NOMO-1 treated with DMSO at 0.1 percent for 48 hours (cell line): ENCODE data around the gene GPR3.
"Not testable (repeated sequence)": the region's sequence is repeated elsewhere in the genome, so short reads cannot be mapped to it uniquely, and the experiment has no call there.

Experiments used
- DNase-seq: peaks from one replicate; lab custom pipeline; 2025; ENCODE audit not compliant: unreplicated experiment; lab: John Stamatoyannopoulos, UW

The GPR3 gene

GRCh38 chr1:27377760-27378495 is 14.5 kb upstream of the GPR3 start:
- DNase-seq: no peak

GRCh38 chr1:27379564-27380122 is 12.8 kb upstream of the GPR3 start:
- no peak for DNase-seq

DNA sequence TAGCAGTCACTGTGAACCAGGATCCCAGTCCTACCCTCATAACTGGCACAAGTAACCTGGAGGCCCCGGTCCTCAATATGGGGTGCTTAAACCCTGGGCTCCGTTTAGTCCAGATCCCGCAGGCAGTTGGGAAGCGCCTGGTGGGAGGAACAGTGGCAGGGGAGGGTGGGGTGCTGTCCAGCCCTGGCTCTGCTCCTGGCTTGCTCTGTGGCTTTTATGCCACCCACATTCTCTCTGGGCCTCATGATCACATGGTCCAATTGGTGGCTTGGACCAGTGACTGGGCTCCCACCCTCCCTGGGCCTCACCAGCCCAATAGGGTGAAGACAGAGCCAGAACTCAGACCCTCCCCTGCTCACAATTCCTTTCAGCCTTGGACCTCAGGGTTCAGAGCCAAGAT is 12.2 kb upstream of the GPR3 start:
- DNase-seq: no peak

DNA sequence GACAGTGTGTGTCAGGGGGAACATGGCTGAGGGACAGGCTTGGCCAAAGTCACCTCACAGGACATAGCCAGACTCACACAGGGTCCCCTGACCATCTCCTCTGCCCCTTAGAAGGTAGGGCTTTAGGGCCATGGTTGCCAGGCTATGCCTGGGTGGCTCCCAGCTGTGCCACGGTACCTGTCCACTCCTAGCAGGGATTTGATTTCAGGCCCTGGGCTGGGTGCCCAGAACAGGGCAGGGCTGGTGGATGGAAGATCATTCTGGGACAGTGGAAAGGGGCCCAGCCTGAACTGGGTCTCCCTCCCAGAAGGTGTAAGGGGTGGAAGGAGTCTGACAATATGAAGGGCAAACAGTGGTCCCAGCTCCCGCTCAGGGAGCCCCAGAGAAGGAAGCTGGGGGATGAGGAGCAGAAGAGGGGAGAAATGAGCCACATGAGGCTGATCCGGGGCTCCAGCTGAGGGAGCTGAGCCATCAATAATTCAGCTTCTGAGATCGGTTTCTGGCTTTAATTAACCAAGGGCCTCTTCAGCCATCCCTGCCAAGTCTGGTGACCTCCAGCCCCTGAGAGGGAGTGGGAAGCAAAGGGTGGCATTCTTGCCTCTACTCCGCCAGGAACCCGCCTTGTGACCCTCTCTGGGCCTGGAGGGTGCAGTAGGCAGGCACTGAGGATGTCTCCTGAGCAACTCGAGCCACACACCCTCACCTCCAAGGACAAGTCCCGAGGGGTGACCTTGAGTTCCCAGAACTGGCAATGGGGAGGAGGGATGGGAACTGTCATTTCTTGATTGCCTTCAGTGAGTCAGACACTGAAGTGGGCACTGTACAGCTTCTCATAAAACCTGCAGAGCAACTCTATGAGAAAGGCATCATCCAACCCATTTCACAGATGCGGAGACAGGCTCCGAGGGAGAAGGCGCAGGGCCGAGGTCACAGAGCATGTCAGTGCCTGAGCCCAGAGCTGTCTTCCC is 11.4 kb upstream of the GPR3 start:
- no peak for DNase-seq

GRCh38 chr1:27381969-27382762 is 10.3 kb upstream of the GPR3 start:
- no peak for DNase-seq

DNA sequence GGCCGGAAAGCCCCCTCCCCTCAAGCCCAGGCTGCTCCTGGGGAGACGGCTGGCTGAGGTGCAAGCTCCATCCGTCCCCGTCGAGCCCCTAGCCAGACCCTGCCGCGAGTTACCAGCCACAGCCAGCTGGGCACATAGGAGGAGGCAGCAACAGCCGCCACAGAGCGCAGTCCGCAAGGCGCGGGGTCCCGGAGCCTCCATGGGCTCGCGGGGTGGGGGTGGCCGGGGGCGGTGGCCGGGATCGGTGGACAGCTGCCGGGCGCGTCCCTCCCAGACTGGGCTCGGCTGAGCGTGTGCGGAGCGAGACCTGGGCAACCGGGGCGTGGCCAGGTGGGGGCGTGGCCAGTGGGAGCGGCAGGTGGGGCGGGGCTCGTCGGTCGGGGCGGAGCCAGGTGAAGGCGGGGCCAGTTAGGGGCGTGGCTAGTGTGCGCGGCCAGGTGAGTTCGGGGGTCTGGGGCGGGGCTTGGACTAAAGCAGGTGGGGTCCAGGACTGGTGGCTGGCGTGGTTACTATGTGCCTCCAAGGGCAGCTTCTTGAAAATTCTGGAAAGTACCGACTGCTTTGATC is 9.3 kb upstream of the GPR3 start, which contains the start of gene CD164L2:
CD164L2 (minus strand) TSS at position 295 of the 567 bp plus-strand sequence; CDS start at position 201, 94 bp downstream.
- no peak for DNase-seq

- DNase-seq: no peak
These were observed 8.8 kb upstream of the GPR3 start for GRCh38 chr1:27383661-27384060.

- not testable (repeated sequence) for DNase-seq
These were observed 7.6 kb upstream of the GPR3 start for GRCh38 chr1:27384797-27385196.

DNA sequence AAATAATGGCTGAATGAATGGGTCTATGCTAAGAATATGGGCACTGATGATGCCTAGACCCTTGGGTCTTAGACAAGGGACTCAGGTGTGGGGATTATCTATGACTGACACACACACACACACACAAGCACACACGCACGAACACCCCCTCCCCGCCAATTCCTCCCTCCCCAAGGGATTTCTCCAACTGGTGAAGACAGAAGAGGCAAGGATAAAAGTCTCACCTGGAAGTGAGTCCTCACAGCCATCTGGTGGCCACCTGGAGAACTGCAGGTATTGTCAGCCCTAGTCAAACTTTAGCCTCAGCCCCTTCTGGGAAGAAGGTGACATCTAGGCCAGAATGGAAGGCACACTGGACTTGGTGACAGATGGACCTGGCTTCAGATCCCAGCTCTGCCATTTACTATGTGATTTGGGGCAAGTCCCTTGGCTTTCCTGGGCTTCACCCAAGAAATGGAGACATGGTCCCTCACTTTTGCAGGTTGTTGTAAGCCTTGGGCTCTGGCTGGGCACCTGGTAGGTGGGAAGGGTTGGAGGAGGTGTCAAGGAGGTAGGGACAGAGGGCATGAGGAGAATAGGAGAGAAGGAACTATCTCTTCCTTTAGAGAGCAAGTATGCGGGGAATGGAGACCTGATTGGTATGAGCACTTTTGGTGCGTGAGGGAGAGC is 4.0 kb upstream of the GPR3 start:
- peak; percentile 30 for DNase-seq

DNA sequence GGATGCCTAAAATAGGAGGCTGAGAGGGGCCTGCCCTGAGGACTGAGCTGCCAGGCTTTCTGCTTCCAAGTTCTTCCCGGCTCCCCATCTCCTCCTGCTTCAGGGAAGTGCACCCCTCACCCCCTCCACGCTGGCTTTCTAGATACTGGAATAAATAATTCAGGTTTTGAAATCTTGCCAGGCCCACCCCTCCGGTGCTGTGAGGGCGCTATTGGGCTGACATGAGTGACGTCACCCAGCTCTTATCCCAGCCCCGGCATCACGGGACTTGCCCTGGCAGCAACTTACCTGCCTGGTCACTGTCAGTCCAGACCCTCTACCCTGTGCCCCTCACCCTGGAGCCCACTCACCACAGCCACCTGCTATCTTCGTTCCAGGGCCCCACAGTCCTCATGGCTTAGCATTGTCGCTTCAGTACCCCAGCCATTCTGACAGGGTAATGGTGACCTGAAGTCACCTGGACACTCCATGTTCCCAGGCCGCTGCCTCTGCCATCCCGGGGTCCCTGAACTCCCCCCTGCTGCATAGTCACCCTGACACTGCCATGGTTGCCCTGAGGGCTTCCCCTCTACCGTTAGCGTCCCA is 819 bp upstream of the GPR3 start:
- no peak for DNase-seq

- DNase-seq: no peak
These were observed 585 bp downstream of the GPR3 start for GRCh38 chr1:27392778-27393635.

- DNase-seq: no peak
These were observed 1.3 kb downstream of the GPR3 start for GRCh38 chr1:27393641-27394281.

DNA sequence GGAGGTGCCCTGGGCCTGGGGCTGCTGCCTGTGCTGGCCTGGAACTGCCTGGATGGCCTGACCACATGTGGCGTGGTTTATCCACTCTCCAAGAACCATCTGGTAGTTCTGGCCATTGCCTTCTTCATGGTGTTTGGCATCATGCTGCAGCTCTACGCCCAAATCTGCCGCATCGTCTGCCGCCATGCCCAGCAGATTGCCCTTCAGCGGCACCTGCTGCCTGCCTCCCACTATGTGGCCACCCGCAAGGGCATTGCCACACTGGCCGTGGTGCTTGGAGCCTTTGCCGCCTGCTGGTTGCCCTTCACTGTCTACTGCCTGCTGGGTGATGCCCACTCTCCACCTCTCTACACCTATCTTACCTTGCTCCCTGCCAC is 1.8 kb downstream of the GPR3 start:
- no peak for DNase-seq

GRCh38 chr1:27394925-27395324 is 2.5 kb downstream of the GPR3 start:
- no peak for DNase-seq

GRCh38 chr1:27395441-27396195 is 3.2 kb downstream of the GPR3 start:
- DNase-seq: peak; percentile 79

GRCh38 chr1:27397110-27397509 is 4.7 kb downstream of the GPR3 start:
- DNase-seq: no peak

DNA sequence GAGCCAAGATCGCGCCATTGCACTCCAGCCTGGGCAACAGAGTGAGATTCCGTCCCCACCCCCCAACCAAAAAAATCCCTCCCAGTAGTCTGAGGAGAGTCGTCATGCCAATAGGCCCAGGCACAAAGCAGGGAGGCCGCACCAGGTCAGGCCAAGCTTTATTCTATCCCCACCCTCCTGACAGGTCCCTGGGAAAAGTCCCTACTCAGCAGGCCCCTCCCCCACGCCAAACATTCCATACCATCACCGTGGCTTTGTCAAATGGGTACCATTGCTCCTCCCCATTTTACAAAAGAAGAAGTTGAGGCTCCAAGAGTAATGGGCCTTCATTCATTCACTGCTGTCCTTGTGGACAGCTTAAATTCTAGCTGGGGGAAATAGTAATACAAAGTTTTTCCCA is 5.3 kb downstream of the GPR3 start:
- no peak for DNase-seq
